ENCODE measurements around the gene ST13.
"Not testable (repeated sequence)": the region's sequence is repeated elsewhere in the genome, so short reads cannot be mapped to it uniquely, and the experiment has no call there.

ST13 gene

DNA sequence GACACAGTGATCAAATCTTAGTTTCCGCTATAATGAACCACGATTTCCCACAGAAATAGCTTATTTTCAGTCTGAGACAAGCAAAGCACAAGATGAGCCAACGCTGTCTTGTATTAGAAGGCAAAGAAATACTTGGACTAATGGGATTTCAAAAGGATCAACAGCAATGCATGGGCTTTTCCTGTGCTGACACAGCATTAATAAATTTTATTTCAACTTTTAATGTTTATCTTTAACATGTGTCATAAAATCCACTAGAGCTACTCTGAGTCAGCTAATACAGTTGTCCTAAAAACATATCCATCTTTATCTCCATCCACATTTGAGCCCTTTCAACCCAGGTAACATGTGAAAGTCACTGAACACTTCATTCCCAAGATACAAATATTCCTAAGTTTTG is 21.8 kb downstream of the ST13 start:
- Histone ChIP-seq H3K9me3 (ENCODE audit: severe bottlenecking) (no peaks in the 10 kb centered on the region), H3K36me3 (peaks cover 86% of the 10 kb centered on the region), H3K4me3 (ENCODE audit: low read depth, low read length) (no peak overlapping the region), H3K27ac (no peak overlapping the region), H3K27me3 (ENCODE audit: insufficient read depth, low read depth, severe bottlenecking) (no peaks in the 10 kb centered on the region)
- TF ChIP-seq, protein P1, sequence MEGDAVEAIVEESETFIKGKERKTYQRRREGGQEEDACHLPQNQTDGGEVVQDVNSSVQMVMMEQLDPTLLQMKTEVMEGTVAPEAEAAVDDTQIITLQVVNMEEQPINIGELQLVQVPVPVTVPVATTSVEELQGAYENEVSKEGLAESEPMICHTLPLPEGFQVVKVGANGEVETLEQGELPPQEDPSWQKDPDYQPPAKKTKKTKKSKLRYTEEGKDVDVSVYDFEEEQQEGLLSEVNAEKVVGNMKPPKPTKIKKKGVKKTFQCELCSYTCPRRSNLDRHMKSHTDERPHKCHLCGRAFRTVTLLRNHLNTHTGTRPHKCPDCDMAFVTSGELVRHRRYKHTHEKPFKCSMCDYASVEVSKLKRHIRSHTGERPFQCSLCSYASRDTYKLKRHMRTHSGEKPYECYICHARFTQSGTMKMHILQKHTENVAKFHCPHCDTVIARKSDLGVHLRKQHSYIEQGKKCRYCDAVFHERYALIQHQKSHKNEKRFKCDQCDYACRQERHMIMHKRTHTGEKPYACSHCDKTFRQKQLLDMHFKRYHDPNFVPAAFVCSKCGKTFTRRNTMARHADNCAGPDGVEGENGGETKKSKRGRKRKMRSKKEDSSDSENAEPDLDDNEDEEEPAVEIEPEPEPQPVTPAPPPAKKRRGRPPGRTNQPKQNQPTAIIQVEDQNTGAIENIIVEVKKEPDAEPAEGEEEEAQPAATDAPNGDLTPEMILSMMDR (IDR thresholded peaks at IDR 0.05; ENCODE audit: low read depth, low read length) = no peak
- DNase-seq = no peak

DNA sequence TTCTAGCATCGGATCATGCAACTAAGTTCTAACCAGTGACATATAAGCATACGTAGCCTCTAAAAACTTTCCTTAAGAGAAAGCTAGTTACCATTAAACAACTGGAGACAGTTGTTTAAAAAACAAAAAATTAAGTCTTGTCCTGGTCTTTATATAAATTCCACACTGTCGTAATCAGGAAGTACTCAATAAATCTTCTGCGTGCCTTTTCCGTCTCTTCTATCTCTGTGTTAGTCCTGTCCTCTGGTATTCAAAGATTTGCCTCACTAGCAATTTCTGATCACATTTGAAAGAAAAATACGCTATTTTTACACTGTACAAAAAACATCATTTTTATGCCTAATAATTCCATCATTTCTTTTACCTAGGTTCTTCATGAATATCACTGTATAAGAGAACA is 27.3 kb downstream of the ST13 start:
- H3K9me3 ChIP-seq (ENCODE audit: severe bottlenecking) = no peaks in the 10 kb centered on the region
- no peak for DNase-seq
- H3K27ac ChIP-seq = no peak overlapping the region
- H3K4me3 ChIP-seq (ENCODE audit: low read depth, low read length) = no peak overlapping the region
- TF ChIP-seq, protein P1 (IDR thresholded peaks at IDR 0.05; ENCODE audit: low read depth, low read length) = no peak
- H3K36me3 ChIP-seq = peaks cover 76% of the 10 kb centered on the region
- H3K27me3 ChIP-seq (ENCODE audit: insufficient read depth, low read depth, severe bottlenecking) = no peaks in the 10 kb centered on the region

DNA sequence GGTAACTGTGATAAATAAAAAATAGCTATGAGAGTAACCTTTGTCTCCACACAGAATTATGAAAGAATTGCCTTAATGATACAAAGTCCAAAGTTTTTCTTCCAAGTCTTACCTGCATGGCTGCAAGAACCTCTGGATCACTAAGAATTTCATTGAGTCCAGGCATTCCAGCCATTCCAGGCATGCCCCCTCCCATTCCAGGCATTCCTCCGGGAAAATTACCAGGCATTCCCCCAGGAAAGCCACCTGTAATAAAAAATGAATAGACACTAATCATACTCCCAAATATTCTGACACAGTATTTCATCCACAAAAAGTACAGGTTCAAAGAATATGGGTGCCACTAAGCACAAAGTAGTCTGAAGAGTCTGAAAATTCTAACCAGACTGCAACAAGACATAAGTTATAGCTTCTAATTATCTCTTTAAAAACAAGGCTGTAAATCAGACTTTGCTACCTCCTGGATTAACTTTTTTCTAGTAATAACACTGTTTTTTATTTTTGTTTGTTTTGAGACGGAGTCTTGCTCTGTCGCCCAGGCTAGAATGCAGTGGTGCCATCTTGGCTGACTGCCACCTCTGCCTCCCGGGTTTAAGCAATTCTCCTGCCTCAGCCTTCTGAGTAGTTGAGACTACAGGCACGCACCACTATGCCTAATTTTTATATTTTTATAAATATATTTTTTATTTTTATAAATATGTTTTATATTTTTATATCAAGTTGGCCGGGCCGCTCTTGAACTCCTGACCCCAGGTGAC is 29.3 kb downstream of the ST13 start:
- H3K36me3 ChIP-seq = peaks cover 66% of the 10 kb centered on the region
- no peak overlapping the region for H3K27ac ChIP-seq
- no peaks in the 10 kb centered on the region for H3K9me3 ChIP-seq (ENCODE audit: severe bottlenecking)
- no peaks in the 10 kb centered on the region for H3K27me3 ChIP-seq (ENCODE audit: insufficient read depth, low read depth, severe bottlenecking)
- TF ChIP-seq, protein P1 (IDR thresholded peaks at IDR 0.05; ENCODE audit: low read depth, low read length) = no peak
- no peak for DNase-seq
- H3K4me3 ChIP-seq (ENCODE audit: low read depth, low read length) = no peak overlapping the region

DNA sequence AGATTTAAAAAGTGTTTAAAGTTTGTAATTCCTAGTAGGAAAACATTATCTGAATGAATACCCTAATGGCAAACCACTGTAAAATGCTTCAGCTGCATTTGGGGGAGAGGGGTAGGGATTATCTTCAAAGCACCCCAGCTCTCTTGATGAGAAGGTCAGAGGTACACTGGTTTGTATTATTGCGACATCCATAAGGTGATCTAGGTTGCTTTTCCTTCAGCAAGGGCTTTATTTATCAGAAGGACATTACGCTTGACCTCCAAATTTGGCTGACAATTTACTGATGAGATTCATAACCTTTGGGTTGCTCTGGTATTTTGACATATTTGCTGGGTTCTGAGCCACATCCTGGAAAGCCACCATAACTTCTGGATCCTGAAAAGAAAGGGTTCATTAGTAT is 30.1 kb downstream of the ST13 start:
- H3K27me3 ChIP-seq (ENCODE audit: insufficient read depth, low read depth, severe bottlenecking); H3K27ac ChIP-seq; H3K4me3 ChIP-seq (ENCODE audit: low read depth, low read length); DNase-seq; H3K9me3 ChIP-seq (ENCODE audit: severe bottlenecking): not testable (repeated sequence)
- H3K36me3 ChIP-seq = peaks cover 57% of the 10 kb centered on the region

DNA sequence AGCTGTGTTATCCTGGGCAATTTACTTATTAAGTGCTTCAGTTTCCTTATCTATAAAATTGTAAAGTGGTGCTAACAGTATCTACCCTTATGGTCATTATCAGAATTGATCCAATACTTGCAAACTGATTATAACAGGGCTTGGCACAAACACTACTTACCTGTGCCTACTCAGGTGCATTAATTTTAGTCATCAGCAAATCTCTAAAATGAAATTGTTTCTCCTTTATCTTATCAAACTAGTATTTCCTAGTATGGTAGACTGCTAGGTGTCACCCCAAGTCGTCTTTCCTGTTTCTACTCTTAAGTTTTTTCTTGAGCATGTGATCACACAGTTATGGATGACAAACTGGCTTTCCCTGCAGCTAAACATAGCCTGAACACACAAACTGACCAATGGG is 33.0 kb downstream of the ST13 start:
- DNase-seq = no peak
- Histone ChIP-seq H3K27ac (no peak overlapping the region), H3K27me3 (ENCODE audit: insufficient read depth, low read depth, severe bottlenecking) (no peaks in the 10 kb centered on the region), H3K36me3 (peaks cover 34% of the 10 kb centered on the region), H3K9me3 (ENCODE audit: severe bottlenecking) (no peaks in the 10 kb centered on the region), H3K4me3 (ENCODE audit: low read depth, low read length) (no peak overlapping the region)
- TF ChIP-seq, protein P1 (IDR thresholded peaks at IDR 0.05; ENCODE audit: low read depth, low read length) = no peak

DNA sequence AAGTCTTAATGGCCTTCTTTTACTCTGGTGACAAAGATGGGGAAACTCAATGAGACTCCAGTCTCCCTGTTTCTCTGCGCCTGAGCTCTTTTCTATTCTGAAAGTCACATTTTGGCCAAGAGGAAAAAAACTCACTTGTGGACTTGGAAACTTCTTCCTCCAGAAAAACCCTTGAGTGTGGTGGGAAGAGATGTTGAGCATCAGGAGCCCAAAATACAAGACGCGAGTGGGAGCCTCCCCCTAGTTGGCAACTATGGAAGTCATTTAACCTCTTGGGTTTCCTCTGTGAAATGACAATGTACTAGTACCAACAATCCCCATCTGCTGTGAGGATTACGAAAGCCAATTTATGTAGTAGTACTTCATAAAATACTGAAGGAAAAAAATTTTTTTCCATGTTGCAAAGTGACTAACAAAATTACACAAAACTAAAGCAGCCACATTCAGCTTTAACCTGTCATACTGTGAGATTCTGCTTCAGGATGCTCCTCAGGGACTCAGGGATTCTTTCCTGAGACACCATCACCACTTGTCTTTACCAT is 36.8 kb downstream of the ST13 start:
- Histone ChIP-seq H3K9me3 (ENCODE audit: severe bottlenecking) (no peaks in the 10 kb centered on the region), H3K4me3 (ENCODE audit: low read depth, low read length) (peak overlapping the region; percentile 71), H3K27ac (peak overlapping the region; percentile 78), H3K36me3 (peaks cover 9% of the 10 kb centered on the region), H3K27me3 (ENCODE audit: insufficient read depth, low read depth, severe bottlenecking) (no peaks in the 10 kb centered on the region)
- TF ChIP-seq, protein P1 (IDR thresholded peaks at IDR 0.05; ENCODE audit: low read depth, low read length) = no peak
- peak; percentile 18 for DNase-seq

Data from WERI-Rb-1 (cell line).